ENCODE results near the gene DYSF.

Gene DYSF

DNA sequence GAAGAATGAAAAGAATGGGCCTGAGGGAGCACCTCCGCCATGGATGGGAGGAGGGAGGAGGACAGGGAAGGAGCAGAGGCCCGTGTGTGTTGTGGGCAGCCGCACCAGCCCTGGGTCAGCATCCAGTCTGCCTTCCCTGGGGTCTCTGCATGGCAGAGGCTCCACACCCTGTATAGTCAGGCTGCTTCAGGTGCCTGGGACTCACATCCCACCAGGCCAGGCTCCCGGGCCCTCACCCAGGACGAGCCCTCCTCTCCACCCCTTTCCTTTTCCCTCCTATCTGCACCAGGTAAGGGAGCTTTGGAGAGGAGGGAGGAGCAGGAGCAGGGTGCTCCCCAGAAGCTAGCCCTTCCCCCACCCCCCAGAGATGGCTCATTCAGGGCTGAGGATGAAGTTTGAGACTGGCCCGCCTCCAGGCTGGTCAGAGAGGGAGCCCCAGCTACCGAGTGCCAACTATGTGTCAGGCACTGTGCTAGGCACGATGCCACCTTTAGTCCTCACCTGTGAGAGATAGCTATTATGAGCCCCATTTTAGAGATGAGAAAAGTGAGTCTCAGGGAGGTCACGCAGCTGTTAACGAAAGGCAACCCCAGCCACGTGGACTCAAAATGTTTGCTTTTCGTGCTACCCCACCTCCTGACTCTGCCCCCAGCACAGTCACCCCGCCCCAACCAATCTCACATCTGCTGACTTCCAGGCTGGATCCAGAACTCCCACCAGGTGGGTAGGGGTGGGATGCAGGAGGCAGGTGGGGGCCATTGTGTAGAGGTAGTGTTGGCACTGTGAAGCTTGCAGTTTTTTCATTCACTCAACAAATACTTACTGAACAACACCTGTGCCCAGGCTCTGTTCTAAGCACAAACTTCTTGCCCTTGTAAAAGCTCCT, 242.1 kb downstream of the DYSF start:
- Histone ChIP-seq H3K9ac (no peak overlapping the region), H3K27me3 (ENCODE audit: insufficient read depth, low read depth) (no peaks in the 10 kb centered on the region), H3K36me3 (ENCODE audit: insufficient read depth) (no peaks in the 10 kb centered on the region), H4K20me1 (ENCODE audit: insufficient read depth) (no peaks in the 10 kb centered on the region), H3K4me2 (no peak overlapping the region), H3K4me3 (IDR thresholded peaks at IDR 0.05; ENCODE audit: insufficient read depth, low read depth, low read length) (no peak overlapping the region), H3K4me1 (ENCODE audit: low read depth, poor library complexity, severe bottlenecking) (no peaks in the 10 kb centered on the region), H3K27ac (no peak overlapping the region), H2AFZ (ENCODE audit: low read depth) (no peak overlapping the region), H3K79me2 (ENCODE audit: insufficient read depth, low read depth) (no peaks in the 10 kb centered on the region)
- TF ChIP-seq, protein P1, sequence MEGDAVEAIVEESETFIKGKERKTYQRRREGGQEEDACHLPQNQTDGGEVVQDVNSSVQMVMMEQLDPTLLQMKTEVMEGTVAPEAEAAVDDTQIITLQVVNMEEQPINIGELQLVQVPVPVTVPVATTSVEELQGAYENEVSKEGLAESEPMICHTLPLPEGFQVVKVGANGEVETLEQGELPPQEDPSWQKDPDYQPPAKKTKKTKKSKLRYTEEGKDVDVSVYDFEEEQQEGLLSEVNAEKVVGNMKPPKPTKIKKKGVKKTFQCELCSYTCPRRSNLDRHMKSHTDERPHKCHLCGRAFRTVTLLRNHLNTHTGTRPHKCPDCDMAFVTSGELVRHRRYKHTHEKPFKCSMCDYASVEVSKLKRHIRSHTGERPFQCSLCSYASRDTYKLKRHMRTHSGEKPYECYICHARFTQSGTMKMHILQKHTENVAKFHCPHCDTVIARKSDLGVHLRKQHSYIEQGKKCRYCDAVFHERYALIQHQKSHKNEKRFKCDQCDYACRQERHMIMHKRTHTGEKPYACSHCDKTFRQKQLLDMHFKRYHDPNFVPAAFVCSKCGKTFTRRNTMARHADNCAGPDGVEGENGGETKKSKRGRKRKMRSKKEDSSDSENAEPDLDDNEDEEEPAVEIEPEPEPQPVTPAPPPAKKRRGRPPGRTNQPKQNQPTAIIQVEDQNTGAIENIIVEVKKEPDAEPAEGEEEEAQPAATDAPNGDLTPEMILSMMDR (conservative IDR thresholded peaks at IDR 0.05; ENCODE audit: low read depth, low read length) = no peak

DNA sequence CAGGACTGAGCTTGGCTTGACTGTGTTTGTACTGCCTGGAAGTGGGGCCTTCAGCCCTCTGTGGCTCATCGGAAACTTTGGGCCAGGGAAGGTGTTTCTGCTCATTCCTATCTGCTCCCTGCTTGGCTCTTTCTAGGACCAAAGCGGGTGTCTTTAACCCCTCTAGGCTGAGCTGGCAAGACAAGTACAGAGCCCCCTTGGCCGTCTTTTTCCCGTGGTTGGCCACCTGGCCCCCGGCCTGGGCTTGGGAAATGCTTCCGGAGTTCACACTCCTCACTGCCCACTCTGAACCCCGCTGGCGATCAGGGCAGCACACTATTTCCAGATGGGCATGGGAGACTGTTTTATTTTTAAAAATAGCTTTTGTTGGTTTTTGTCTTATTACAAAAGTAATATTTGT, 243.0 kb downstream of the DYSF start:
- no peaks in the 10 kb centered on the region for H3K4me1 ChIP-seq (ENCODE audit: low read depth, poor library complexity, severe bottlenecking)
- H3K4me2 ChIP-seq = no peak overlapping the region
- H4K20me1 ChIP-seq (ENCODE audit: insufficient read depth) = no peaks in the 10 kb centered on the region
- TF ChIP-seq, protein P1 (conservative IDR thresholded peaks at IDR 0.05; ENCODE audit: low read depth, low read length) = no peak
- no peak overlapping the region for H3K4me3 ChIP-seq (IDR thresholded peaks at IDR 0.05; ENCODE audit: insufficient read depth, low read depth, low read length)
- no peaks in the 10 kb centered on the region for H3K27me3 ChIP-seq (ENCODE audit: insufficient read depth, low read depth)
- no peak overlapping the region for H3K9ac ChIP-seq
- H3K36me3 ChIP-seq (ENCODE audit: insufficient read depth) = no peaks in the 10 kb centered on the region
- H2AFZ ChIP-seq (ENCODE audit: low read depth) = no peak overlapping the region
- no peak overlapping the region for H3K27ac ChIP-seq
- H3K79me2 ChIP-seq (ENCODE audit: insufficient read depth, low read depth) = no peaks in the 10 kb centered on the region

DNA sequence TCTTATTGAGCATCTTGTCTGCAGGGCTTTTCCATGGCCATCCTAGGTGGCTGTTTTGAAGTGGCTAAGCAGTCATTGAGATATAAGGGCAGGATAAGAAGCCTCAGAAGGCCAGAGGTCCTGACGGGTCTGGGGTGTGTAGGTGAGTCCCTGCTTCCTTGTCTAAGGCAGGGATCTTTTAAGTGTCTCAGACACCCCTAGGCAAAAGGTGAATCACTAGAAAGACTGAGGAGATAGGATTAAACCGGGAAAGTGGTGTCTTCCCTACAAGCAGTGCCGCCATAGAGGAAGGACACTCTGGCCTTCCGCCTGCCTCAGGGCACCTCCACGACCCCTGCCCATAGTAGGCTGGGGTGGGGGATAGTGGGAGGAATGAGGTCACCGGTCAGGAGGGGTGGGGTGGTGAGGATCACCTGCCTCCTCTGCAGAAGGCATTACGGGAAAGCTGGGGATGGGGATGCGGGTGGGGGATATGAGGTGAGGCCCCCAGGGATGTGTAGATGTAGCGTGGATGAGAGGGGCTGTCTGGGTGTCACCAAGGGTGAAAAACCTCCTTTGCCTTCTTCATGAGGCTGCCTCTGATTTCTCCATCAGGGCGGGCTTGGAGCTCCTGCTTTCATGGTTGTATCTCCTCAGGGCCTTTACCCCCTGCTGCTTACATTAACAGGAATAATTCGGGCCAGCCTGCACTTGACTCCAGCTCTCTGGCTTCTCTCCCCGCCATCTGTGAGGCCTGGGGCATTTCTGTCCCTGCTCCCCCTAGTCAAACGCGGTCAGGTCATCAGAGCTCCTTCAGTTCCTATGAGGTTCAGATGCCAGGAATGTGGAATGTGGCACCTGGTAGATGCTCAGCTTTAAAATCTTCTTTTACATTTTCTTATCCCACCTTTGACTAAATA, 244.0 kb downstream of the DYSF start:
- no peak overlapping the region for H3K4me2 ChIP-seq
- H3K36me3 ChIP-seq (ENCODE audit: insufficient read depth) = no peaks in the 10 kb centered on the region
- H3K27me3 ChIP-seq (ENCODE audit: insufficient read depth, low read depth) = no peaks in the 10 kb centered on the region
- H3K27ac ChIP-seq = no peak overlapping the region
- H2AFZ ChIP-seq (ENCODE audit: low read depth) = no peak overlapping the region
- H3K79me2 ChIP-seq (ENCODE audit: insufficient read depth, low read depth) = no peaks in the 10 kb centered on the region
- H3K4me3 ChIP-seq (IDR thresholded peaks at IDR 0.05; ENCODE audit: insufficient read depth, low read depth, low read length) = no peak overlapping the region
- TF ChIP-seq, protein P1 (conservative IDR thresholded peaks at IDR 0.05; ENCODE audit: low read depth, low read length) = no peak
- H3K9ac ChIP-seq = no peak overlapping the region
- no peaks in the 10 kb centered on the region for H4K20me1 ChIP-seq (ENCODE audit: insufficient read depth)
- H3K4me1 ChIP-seq (ENCODE audit: low read depth, poor library complexity, severe bottlenecking) = no peaks in the 10 kb centered on the region

DNA sequence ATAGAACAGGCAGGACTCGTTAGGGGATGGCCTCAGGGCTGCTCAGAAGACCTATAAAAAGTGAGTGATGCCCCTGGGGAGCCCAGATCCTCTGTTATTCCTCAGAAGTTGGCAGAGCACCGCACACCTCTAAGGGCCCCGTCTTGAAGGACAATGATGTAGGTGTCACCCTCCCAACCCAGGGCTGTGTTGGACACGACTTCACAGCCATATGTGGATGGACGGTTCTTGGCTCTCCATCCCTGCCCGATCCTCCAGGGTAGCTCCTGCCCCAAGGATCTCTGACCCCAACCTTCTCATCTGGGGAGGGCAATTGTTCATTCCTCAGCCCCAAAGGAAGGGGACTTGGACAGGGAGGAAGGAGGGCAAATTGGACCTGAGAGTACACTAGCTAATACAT, 246.1 kb downstream of the DYSF start:
- Histone ChIP-seq H3K4me2 (no peak overlapping the region), H3K4me1 (ENCODE audit: low read depth, poor library complexity, severe bottlenecking) (no peaks in the 10 kb centered on the region), H3K79me2 (ENCODE audit: insufficient read depth, low read depth) (no peaks in the 10 kb centered on the region), H3K9ac (no peak overlapping the region), H3K36me3 (ENCODE audit: insufficient read depth) (no peaks in the 10 kb centered on the region), H3K4me3 (IDR thresholded peaks at IDR 0.05; ENCODE audit: insufficient read depth, low read depth, low read length) (no peak overlapping the region), H3K27me3 (ENCODE audit: insufficient read depth, low read depth) (no peaks in the 10 kb centered on the region), H4K20me1 (ENCODE audit: insufficient read depth) (no peaks in the 10 kb centered on the region), H2AFZ (ENCODE audit: low read depth) (no peak overlapping the region), H3K27ac (no peak overlapping the region)
- TF ChIP-seq, protein P1 (conservative IDR thresholded peaks at IDR 0.05; ENCODE audit: low read depth, low read length) = no peak
